SIG-M5 treated with dmso at 0.1 percent for 504 hours (cell line): ENCODE results near the gene CSTPP1.
A peak's percentile ranks its signal among the peaks of the same experiment; 100 is the strongest.
"Not testable (repeated sequence)": the region's sequence is repeated elsewhere in the genome, so short reads cannot be mapped to it uniquely, and the experiment has no call there.

Source experiments
- DNase-seq: peaks from one replicate; lab custom pipeline; 2025; ENCODE audit not compliant: unreplicated experiment; lab: John Stamatoyannopoulos, UW

The CSTPP1 gene

GRCh38 chr11:47201015-47201414 is 264.5 kb downstream of the CSTPP1 start:
- no peak for DNase-seq

- DNase-seq, result no peak
Measured at GRCh38 chr11:47202576-47202975, 266.0 kb downstream of the CSTPP1 start.

- DNase-seq, result peak; percentile 17
Measured at GRCh38 chr11:47204637-47204989, 268.1 kb downstream of the CSTPP1 start.

GRCh38 chr11:47206577-47206976 is 270.0 kb downstream of the CSTPP1 start:
- DNase-seq, result not testable (repeated sequence)

GRCh38 chr11:47207459-47207858 is 270.9 kb downstream of the CSTPP1 start:
- no peak for DNase-seq

GRCh38 chr11:47208008-47208552 is 271.5 kb downstream of the CSTPP1 start:
- DNase-seq, result not testable (repeated sequence)

GRCh38 chr11:47208628-47209027 is 272.1 kb downstream of the CSTPP1 start:
- no peak for DNase-seq
